HUES6 (cell line): ENCODE measurements around the gene PRPF8.

Source experiments
- H3K27ac ChIP-seq: 2 replicates; pipeline ENCODE4 v1.7.0; 2013; ENCODE audit warnings: low read depth, mild to moderate bottlenecking, low read length, inconsistent platforms
- H3K27me3 ChIP-seq: 2 replicates; pipeline ENCODE4 v1.6.1; 2013; ENCODE audit warnings: low read length; ENCODE audit not compliant: control insufficient read depth, insufficient read depth
- H3K36me3 ChIP-seq: 2 replicates; pipeline ENCODE4 v1.6.1; 2013; ENCODE audit warnings: low read length; ENCODE audit not compliant: control insufficient read depth, insufficient read depth
- H3K4me1 ChIP-seq: 2 replicates; pipeline ENCODE4 v1.6.1; 2013; ENCODE audit warnings: low read length; ENCODE audit not compliant: control insufficient read depth, insufficient read depth
- H3K4me3 ChIP-seq: 2 replicates; pipeline ENCODE4 v1.5.1; 2013; ENCODE audit warnings: low read depth, low read length
- H3K9ac ChIP-seq: one replicate; pipeline ENCODE4 v1.6.1; 2013; ENCODE audit warnings: mild to moderate bottlenecking, low read length
- H3K9me3 ChIP-seq: 2 replicates; pipeline ENCODE4 v1.6.1; 2013; ENCODE audit warnings: low read depth, low read length; ENCODE audit not compliant: control insufficient read depth, insufficient read depth

The PRPF8 gene

GRCh38 chr17:1630662-1631061 lies 54.0 kb downstream of the PRPF8 start:
- no peaks in the 10 kb centered on the region for H3K36me3 ChIP-seq
- no peaks in the 10 kb centered on the region for H3K9me3 ChIP-seq
- H3K27ac ChIP-seq: no peak overlapping the region
- H3K9ac ChIP-seq: no peak overlapping the region
- H3K4me1 ChIP-seq: peaks cover 20% of the 10 kb centered on the region
- no peak overlapping the region for H3K4me3 ChIP-seq
- H3K27me3 ChIP-seq: no peaks in the 10 kb centered on the region; the same call in 1 of the 2 replicates

- Histone ChIP-seq H3K9me3 (no peaks in the 10 kb centered on the region), H3K9ac (peak overlapping the region; percentile 39), H3K27ac (peak overlapping the region; percentile 47; the same call in 1 of the 2 replicates), H3K4me1 (peaks cover 20% of the 10 kb centered on the region), H3K4me3 (peak overlapping the region; percentile 82), H3K36me3 (no peaks in the 10 kb centered on the region; the same call in 1 of the 2 replicates), H3K27me3 (no peaks in the 10 kb centered on the region; the same call in 1 of the 2 replicates)
Observed at GRCh38 chr17:1629504-1630310, 55.0 kb downstream of the PRPF8 start.

- Histone ChIP-seq H3K4me3 (peak overlapping the region; percentile 82), H3K36me3 (no peaks in the 10 kb centered on the region; the same call in 1 of the 2 replicates), H3K27me3 (no peaks in the 10 kb centered on the region; the same call in 1 of the 2 replicates), H3K9me3 (no peaks in the 10 kb centered on the region), H3K4me1 (peaks cover 20% of the 10 kb centered on the region), H3K9ac (peak overlapping the region; percentile 39), H3K27ac (peak overlapping the region; percentile 59; the same call in 1 of the 2 replicates)
Observed at GRCh38 chr17:1628856-1629503, 55.7 kb downstream of the PRPF8 start.

GRCh38 chr17:1627982-1628855 lies 56.4 kb downstream of the PRPF8 start, which contains the start of gene SLC43A2:
SLC43A2 (minus strand) TSS chr17:1628834; CDS start chr17:1627874, 960 bp downstream.
- Histone ChIP-seq H3K4me3 (peak within 1 kb of the TSS; percentile 82), H3K9ac (peak within 1 kb of the TSS; percentile 82)

GRCh38 chr17:1627182-1627981 lies 57.3 kb downstream of the PRPF8 start:
- Histone ChIP-seq H3K27me3 (no peaks in the 10 kb centered on the region; the same call in 1 of the 2 replicates), H3K27ac (no peak overlapping the region), H3K9me3 (no peaks in the 10 kb centered on the region), H3K4me3 (peak overlapping the region; percentile 82), H3K4me1 (peaks cover 20% of the 10 kb centered on the region), H3K36me3 (no peaks in the 10 kb centered on the region; the same call in 1 of the 2 replicates), H3K9ac (peak overlapping the region; percentile 47)

More at GRCh38 chr17:1627982-1628855, 56.4 kb downstream of the PRPF8 start, which contains the start of gene SLC43A2:
- no peaks in the 10 kb centered on the region; the same call in 1 of the 2 replicates for H3K36me3 ChIP-seq
- H3K4me1 ChIP-seq: peaks cover 20% of the 10 kb centered on the region
- no peaks in the 10 kb centered on the region for H3K9me3 ChIP-seq
- peak within 1 kb of the TSS; percentile 59 for H3K27ac ChIP-seq
- no peaks in the 10 kb centered on the region; the same call in 1 of the 2 replicates for H3K27me3 ChIP-seq

- Histone ChIP-seq H3K27ac (no peak overlapping the region), H3K4me3 (no peak overlapping the region), H3K36me3 (peaks cover 2% of the 10 kb centered on the region; the same call in 1 of the 2 replicates), H3K27me3 (no peaks in the 10 kb centered on the region; the same call in 1 of the 2 replicates), H3K4me1 (peaks cover 25% of the 10 kb centered on the region), H3K9ac (no peak overlapping the region), H3K9me3 (no peaks in the 10 kb centered on the region)
Observed at GRCh38 chr17:1626333-1626732, 58.3 kb downstream of the PRPF8 start.

GRCh38 chr17:1625581-1625980 lies 59.1 kb downstream of the PRPF8 start:
- no peaks in the 10 kb centered on the region for H3K9me3 ChIP-seq
- H3K9ac ChIP-seq: no peak overlapping the region
- H3K4me1 ChIP-seq: peaks cover 28% of the 10 kb centered on the region
- no peak overlapping the region for H3K4me3 ChIP-seq
- no peaks in the 10 kb centered on the region; the same call in 1 of the 2 replicates for H3K27me3 ChIP-seq
- H3K27ac ChIP-seq: no peak overlapping the region
- H3K36me3 ChIP-seq: peaks cover 2% of the 10 kb centered on the region; the same call in 1 of the 2 replicates

GRCh38 chr17:1625053-1625452 lies 59.6 kb downstream of the PRPF8 start:
- no peak overlapping the region for H3K4me3 ChIP-seq
- H3K36me3 ChIP-seq: peaks cover 2% of the 10 kb centered on the region; the same call in 1 of the 2 replicates
- no peaks in the 10 kb centered on the region; the same call in 1 of the 2 replicates for H3K27me3 ChIP-seq

GRCh38 chr17:1624650-1625049 lies 60.0 kb downstream of the PRPF8 start:
- Histone ChIP-seq H3K4me1 (peaks cover 24% of the 10 kb centered on the region), H3K27me3 (no peaks in the 10 kb centered on the region; the same call in 1 of the 2 replicates), H3K9ac (no peak overlapping the region), H3K36me3 (peaks cover 2% of the 10 kb centered on the region; the same call in 1 of the 2 replicates), H3K27ac (no peak overlapping the region), H3K9me3 (no peaks in the 10 kb centered on the region), H3K4me3 (no peak overlapping the region)

More at GRCh38 chr17:1625053-1625452, 59.6 kb downstream of the PRPF8 start:
- Histone ChIP-seq H3K4me1 (peaks cover 24% of the 10 kb centered on the region), H3K27ac (no peak overlapping the region), H3K9ac (no peak overlapping the region), H3K9me3 (no peaks in the 10 kb centered on the region)
